Stimulated activated CD4-positive, alpha-beta T cell treated with anti-CD3 and anti-CD28 coated beads, TNF-alpha, amount 100 ng/mL, for 1 hour (primary cell): ENCODE results near the gene ADAT3.

Source experiments
- DNase-seq, 3 donors: peaks; one replicate each; pipeline ENCODE4 v3.0.0-alpha.2; 2020; ENCODE audit warnings: low read depth in 3 of 3, low spot score in 1 of 3

ADAT3 gene

DNA sequence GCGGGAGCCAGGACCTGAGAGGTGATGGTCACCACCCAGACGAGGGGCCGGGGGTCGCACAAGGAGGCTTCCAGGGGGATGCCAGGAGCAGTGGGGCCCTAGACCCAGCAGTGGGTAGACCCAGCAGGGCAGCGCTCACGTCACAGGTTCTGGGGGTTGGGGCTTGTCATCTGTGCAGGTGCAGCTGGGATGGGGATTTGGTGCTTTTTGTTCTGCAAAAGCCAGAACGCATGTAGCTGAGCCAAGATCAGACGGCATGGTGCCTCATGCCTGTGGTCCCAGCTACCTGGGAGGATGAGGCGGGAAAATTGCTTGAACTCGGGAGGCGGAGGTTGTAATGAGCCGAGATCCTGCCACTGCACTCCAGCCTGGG is 50.9 kb downstream of the ADAT3 start:
- no peak for DNase-seq

DNA sequence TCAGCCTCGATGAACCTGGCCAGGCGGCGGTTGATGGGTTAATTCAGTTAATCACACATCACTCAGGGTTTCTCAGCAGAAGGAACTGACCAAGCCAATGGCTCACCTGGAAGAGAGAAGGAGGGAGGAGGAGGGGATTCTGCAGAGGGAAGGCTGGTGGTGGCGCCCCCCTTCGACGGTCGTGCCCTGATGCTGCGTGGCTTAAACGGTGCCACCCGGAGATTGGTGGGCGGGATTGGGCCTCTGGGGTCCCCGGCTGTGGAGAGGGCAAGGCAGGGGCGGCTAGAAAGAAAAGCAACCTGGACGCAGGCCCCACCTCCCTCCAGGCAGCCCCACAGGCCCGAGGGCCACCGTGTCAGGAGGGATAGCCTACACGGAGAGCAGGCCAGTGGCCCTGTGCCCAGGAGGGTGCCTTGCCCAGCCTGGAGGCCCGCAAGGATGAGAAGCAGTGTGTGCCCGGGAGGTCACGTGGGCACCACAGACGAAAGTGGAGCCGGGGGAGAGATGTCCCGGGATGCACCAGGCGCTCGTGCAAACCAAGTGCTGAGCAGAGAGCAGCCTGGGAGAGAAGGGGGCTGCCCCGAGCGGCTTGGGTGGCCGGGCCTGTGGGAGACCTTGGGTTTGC is 51.8 kb downstream of the ADAT3 start:
- DNase-seq, result no peak

DNA sequence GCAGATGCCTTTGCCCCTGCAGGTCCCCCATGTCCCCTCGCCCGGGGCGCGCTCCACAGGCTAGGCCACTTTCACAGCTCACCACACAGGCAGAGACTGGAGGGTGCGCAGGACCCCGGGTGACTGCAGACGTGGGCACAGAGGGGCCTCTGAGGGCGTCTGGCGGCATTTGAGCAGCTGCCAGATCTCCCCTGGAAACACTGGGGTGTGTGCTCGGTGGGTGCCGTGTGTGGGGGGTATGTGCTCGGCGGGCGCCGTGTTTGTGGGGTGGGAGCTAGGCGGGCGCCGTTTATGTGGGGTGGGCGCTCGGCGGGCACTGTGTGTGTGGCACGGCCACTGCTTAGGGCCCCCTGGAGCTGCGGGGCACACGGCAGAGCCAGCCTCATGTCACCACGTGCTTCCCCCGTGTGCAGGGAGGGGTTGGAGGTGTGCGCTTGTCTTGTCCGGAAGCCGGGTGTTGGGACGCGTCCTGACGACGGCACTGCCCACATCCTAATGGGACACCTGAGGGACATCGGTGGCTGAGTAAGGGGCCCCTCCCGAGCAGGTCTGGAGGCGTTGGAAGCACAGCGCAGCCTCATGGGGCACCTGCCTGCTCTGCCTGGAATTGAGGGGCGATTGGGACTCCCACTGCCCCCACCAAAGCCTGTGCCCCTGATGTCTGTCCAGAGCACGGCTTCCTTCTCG is 52.5 kb downstream of the ADAT3 start:
- no peak for DNase-seq

DNA sequence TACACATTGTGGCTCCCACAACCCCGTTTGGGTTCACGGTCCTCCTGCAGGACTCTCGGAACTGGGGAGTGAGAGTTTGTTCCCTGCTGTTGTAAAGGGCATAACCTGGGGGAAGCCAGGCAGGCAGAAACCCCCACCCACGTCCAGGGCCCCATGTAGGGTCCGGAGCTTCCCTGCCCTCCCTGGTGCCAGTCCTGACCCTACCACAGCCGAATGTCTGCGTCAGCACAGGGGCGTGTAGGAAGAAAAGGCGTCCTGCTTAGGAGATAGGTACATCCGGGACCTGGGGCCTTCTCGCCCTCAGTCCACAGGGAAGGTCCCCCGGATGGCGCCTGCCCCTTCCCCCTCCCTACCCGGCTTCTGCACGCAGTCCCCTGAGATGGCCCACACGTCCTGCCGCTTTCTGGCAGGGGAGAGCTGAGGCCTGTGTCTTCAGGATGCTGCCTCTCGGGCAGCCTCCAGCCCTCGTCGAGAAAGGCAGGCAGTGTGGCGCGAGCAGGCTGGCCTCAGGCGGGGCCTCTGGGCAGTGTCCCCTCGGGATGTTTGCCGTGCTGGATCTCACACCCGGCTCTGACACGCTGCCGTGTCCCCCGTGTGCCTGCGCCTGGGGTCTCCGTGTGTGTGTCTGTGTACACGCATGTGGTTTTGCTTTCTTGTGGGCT is 54.9 kb downstream of the ADAT3 start:
- DNase-seq, result no peak

DNA sequence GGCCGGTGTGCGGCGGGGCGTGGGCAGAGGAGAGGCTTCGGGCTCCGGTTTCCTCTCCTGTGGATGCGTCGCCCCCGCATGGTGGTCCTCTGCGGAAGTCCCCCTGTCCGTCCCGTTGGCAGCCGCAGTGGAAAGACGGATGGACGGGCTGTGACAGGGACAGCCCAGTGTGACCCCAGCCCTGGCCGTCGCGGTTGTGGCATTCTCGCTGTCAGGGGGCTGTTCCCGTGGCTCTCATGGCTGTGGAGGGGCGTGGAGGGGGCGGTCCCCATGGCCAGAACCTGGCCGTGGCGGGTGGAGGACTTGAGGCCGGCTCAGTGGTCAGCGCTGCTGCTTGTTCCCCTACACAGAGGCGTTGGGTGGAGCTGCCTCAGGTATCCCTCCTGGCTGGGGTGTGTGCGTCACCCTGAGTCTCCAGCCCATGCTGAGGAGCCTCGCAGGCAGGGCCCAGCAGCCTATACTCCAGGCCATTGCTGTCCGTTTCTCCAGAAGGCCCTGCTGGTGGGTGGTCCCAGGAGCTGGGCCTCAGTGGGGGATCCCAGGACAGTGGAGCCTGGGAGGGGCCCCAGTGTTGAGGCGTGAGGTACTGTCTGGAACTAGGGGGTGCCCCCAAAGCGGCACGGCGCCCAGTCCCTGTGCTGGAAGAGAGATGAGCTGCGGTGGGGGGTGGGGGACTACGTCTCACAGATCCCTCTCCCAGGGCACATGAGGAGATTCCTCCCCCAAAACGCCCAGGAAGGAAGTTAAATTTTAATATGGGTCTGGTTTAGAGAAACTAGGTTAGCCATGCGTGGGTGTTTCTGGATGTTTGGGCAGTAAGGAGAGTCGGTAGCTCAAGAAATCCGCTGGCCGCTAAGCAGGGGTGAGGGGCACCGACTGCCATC is 56.0 kb downstream of the ADAT3 start:
- no peak for DNase-seq

DNA sequence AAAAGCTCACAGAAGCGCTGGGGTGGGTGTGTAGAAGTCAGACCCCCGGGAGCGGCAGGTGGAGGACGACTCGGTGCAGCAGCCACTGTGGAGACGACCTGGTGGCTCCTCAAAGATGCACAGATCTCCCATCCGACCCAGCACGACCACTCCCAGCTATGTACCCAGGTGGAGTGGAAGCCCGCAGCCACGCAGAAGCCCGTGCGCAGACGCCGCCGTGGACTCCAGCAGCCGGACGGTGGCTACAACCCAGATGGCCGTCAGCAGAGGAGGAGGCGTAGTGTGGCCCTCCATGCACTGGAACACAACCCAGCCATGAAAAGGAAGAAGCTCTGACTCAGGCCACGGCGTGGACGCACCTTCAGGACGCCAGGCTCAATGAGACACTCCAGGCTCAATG is 57.5 kb downstream of the ADAT3 start:
- no peak for DNase-seq
